ENCODE measurements around the gene BMP8B. TPM values are rescaled to one million over a fixed set of nuclear protein-coding genes. Genes with fewer than 3 reads are reported as not detected.
"Not testable (repeated sequence)": the region's sequence is repeated elsewhere in the genome, so short reads cannot be mapped to it uniquely, and the experiment has no call there.

Gene BMP8B
- polyA plus RNA-seq, 1 of the 3 experiments (the other 2 are of a cell fraction) = 0.07 TPM

DNA sequence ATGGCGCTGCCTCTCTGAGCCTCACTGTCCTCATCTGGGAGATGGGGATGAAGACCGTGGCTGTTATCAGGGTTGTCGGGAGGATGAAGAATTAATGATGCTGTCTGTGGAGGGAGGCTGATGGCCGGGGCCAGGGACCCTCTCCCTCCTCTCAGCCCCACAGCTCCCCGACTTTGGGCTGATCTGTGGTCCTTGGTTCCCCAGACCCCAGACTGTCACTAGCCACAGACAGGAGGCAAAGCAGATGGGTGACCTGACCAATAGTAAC lies 1.6 kb downstream of the BMP8B start:
- DNase-seq; H3K4me3 ChIP-seq (ENCODE audit: low read depth in 2 of 2, low read length in 1 of 2); H3K79me2 ChIP-seq (ENCODE audit: insufficient read depth); H3K4me1 ChIP-seq (ENCODE audit: control insufficient read depth in 1 of 2, insufficient read depth in 2 of 2, low read depth in 1 of 2, low read length in 1 of 2); H3F3A ChIP-seq (replicated peaks; ENCODE audit: insufficient read depth); H3K9me2 ChIP-seq; H3K36me3 ChIP-seq (replicated peaks in 1 of 2; ENCODE audit: control insufficient read depth in 1 of 2, insufficient read depth in 2 of 2, low read length in 1 of 2); POLR2A ChIA-PET; H2AFZ ChIP-seq (ENCODE audit: low read depth); H3K27ac ChIP-seq (ENCODE audit: low read depth in 2 of 2, low read length in 1 of 2); H4K20me1 ChIP-seq (ENCODE audit: insufficient read depth); H3K9me3 ChIP-seq; H3K9ac ChIP-seq; H3K4me2 ChIP-seq: not testable (repeated sequence)
- peaks cover 20% of the 10 kb centered on the region for H3K27me3 ChIP-seq (ENCODE audit: insufficient read depth)
- 67% methylated on average over 1 of the region's 5 CpGs for WGBS (ENCODE audit: low lambda C conversion rate)
- CTCF ChIA-PET = interaction anchor here (0.6 kb wide), 1 partner anchor 67 kb away, joined by 3 read pairs; no protein-coding TSS in a partner anchor

DNA sequence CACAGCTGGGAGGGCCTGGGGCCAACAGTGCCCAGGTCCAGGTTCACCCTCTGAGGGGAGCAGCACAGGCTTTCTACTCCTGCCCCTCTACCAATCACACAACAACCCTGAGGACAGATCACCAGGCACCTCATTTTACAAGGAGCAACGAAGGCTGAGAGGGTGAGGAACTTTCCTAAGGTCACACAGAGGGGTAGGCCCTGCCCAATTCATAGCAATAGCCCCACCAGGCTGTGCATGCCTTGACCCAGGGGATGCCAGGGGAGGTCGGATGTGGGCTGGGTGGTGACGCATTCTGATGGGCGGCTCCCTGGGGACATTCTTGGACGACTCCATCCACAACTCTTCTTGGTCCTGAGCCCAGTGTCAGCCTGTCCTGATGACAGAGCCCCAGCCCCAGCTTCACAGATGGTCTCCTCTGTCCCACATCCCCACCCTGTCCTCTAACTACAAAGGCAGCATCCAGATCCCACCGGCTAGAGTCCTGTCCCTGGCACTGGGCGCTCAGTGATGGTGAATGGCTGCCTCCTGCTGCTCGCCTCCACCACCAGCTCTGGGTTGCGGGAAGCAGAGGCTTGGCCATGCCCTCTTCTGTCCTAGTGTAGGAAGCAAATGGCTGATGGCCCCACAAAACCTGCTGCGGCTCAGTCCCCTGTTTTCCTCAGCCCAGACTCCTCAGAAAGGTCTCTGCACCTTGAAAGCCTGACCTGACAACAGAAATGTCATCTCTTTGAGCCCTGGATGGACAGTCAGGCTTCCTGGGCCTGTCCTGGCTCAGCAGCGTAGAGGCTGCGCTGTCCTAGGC lies 2.2 kb downstream of the BMP8B start:
- H3K9me3 ChIP-seq; H3K4me2 ChIP-seq; H3K4me3 ChIP-seq (ENCODE audit: low read depth in 2 of 2, low read length in 1 of 2); H3K79me2 ChIP-seq (ENCODE audit: insufficient read depth); POLR2A ChIA-PET; H3K27ac ChIP-seq (ENCODE audit: low read depth in 2 of 2, low read length in 1 of 2); H3F3A ChIP-seq (replicated peaks; ENCODE audit: insufficient read depth); H3K4me1 ChIP-seq (ENCODE audit: control insufficient read depth in 1 of 2, insufficient read depth in 2 of 2, low read depth in 1 of 2, low read length in 1 of 2); H4K20me1 ChIP-seq (ENCODE audit: insufficient read depth); H3K9ac ChIP-seq; H2AFZ ChIP-seq (ENCODE audit: low read depth); DNase-seq; H3K9me2 ChIP-seq; H3K36me3 ChIP-seq (replicated peaks in 1 of 2; ENCODE audit: control insufficient read depth in 1 of 2, insufficient read depth in 2 of 2, low read length in 1 of 2): not testable (repeated sequence)
- peaks cover 20% of the 10 kb centered on the region for H3K27me3 ChIP-seq (ENCODE audit: insufficient read depth)
- WGBS (ENCODE audit: low lambda C conversion rate) = 81% methylated on average over 3 of the region's 12 CpGs
- CTCF ChIA-PET = interaction anchor here (0.6 kb wide), 1 partner anchor 66 kb away, joined by 3 read pairs; no protein-coding TSS in a partner anchor

DNA sequence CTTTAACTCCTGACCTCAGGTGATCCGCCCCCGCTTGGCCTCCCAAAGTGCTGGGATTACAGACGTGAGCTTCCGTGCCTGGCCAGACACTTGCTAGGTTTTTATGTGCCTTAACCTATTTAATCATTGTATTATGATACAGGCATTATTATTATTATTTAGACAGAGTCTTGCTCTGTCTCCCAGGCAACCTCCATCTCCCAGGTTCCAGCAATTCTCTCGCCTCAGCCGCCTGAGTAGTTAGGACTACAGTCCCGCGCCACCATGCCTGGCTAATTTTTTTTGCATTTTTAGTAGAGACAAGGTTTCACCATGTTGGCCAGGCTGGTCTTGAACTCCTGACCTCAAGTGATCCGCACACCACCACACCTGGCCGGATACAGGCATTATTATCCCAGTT lies 6.0 kb downstream of the BMP8B start:
- H4K20me1 ChIP-seq (ENCODE audit: insufficient read depth); H3K79me2 ChIP-seq (ENCODE audit: insufficient read depth); DNase-seq; H3K9me3 ChIP-seq; H3F3A ChIP-seq (replicated peaks; ENCODE audit: insufficient read depth); H3K9ac ChIP-seq; H3K27ac ChIP-seq (ENCODE audit: low read depth in 2 of 2, low read length in 1 of 2); H3K4me3 ChIP-seq (ENCODE audit: low read depth in 2 of 2, low read length in 1 of 2); H3K4me2 ChIP-seq; H3K36me3 ChIP-seq (replicated peaks in 1 of 2; ENCODE audit: control insufficient read depth in 1 of 2, insufficient read depth in 2 of 2, low read length in 1 of 2); H3K9me2 ChIP-seq; H3K4me1 ChIP-seq (ENCODE audit: control insufficient read depth in 1 of 2, insufficient read depth in 2 of 2, low read depth in 1 of 2, low read length in 1 of 2); H2AFZ ChIP-seq (ENCODE audit: low read depth); POLR2A ChIA-PET: not testable (repeated sequence)
- H3K27me3 ChIP-seq (ENCODE audit: insufficient read depth) = peaks cover 15% of the 10 kb centered on the region
- WGBS (ENCODE audit: low lambda C conversion rate) = 89% methylated on average over 10 of the region's 10 CpGs
- CTCF ChIA-PET = interaction anchor here (1.5 to 1.6 kb wide), 2 partner anchors 16 to 176 kb away, joined by 3 read pairs; no protein-coding TSS in a partner anchor

DNA sequence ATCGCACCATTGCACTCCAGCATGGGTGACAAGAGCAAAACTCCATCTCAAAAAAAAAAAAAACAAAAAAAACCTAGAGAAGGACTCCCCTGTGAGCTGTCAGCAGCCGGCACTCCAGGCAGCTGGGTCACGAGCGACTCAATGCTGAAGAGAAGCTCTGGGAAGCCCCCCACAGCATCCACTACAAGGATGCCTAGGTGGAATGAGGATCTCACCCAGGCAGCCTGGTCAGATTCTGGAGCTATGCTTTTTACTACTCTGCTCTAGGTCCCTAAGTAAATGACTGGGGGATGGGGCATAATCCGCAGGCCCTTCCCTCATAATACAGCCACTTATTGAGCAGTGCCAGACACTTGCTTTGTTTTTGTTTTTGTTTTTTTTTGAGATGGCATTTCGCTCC lies 6.6 kb downstream of the BMP8B start:
- Histone ChIP-seq H3K79me2 (ENCODE audit: insufficient read depth) (no peaks in the 10 kb centered on the region), H3K4me3 (ENCODE audit: low read depth in 2 of 2, low read length in 1 of 2) (no peak overlapping the region), H3K4me1 (ENCODE audit: control insufficient read depth in 1 of 2, insufficient read depth in 2 of 2, low read depth in 1 of 2, low read length in 1 of 2) (no peaks in the 10 kb centered on the region; a peak in 1 of 4 replicates), H3K9me3 (no peaks in the 10 kb centered on the region), H4K20me1 (ENCODE audit: insufficient read depth) (no peaks in the 10 kb centered on the region), H3K27me3 (ENCODE audit: insufficient read depth) (peaks cover 12% of the 10 kb centered on the region; the same call in 1 of the 2 replicates), H3K36me3 (replicated peaks in 1 of 2; ENCODE audit: control insufficient read depth in 1 of 2, insufficient read depth in 2 of 2, low read length in 1 of 2) (no peaks in the 10 kb centered on the region), H3K9ac (no peak overlapping the region), H3F3A (replicated peaks; ENCODE audit: insufficient read depth) (no peaks in the 10 kb centered on the region), H3K4me2 (no peak overlapping the region), H3K27ac (ENCODE audit: low read depth in 2 of 2, low read length in 1 of 2) (no peak overlapping the region), H3K9me2 (no peaks in the 10 kb centered on the region), H2AFZ (ENCODE audit: low read depth) (no peak overlapping the region)
- no peak for TF ChIP-seq MXI1 (IDR thresholded peaks at IDR 0.05; ENCODE audit: low read depth, low read length)
- TF ChIP-seq EP300 (IDR thresholded peaks at IDR 0.05; ENCODE audit: borderline replicate concordance in 1 of 2, low read depth in 1 of 2, low read length in 1 of 2) = no peak
- TF ChIP-seq TAF1 (IDR thresholded peaks at IDR 0.05; ENCODE audit: borderline replicate concordance, low read depth, low read length) = no peak
- TF ChIP-seq GATA2 (CRISPR knock-in tag; IDR thresholded peaks at IDR 0.05) = no peak
- TF ChIP-seq, protein P1, sequence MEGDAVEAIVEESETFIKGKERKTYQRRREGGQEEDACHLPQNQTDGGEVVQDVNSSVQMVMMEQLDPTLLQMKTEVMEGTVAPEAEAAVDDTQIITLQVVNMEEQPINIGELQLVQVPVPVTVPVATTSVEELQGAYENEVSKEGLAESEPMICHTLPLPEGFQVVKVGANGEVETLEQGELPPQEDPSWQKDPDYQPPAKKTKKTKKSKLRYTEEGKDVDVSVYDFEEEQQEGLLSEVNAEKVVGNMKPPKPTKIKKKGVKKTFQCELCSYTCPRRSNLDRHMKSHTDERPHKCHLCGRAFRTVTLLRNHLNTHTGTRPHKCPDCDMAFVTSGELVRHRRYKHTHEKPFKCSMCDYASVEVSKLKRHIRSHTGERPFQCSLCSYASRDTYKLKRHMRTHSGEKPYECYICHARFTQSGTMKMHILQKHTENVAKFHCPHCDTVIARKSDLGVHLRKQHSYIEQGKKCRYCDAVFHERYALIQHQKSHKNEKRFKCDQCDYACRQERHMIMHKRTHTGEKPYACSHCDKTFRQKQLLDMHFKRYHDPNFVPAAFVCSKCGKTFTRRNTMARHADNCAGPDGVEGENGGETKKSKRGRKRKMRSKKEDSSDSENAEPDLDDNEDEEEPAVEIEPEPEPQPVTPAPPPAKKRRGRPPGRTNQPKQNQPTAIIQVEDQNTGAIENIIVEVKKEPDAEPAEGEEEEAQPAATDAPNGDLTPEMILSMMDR (IDR thresholded peaks at IDR 0.05) = no peak
- TF ChIP-seq MEF2A (IDR thresholded peaks at IDR 0.05; ENCODE audit: borderline replicate concordance, low read depth) = no peak
- TF ChIP-seq, protein P2, sequence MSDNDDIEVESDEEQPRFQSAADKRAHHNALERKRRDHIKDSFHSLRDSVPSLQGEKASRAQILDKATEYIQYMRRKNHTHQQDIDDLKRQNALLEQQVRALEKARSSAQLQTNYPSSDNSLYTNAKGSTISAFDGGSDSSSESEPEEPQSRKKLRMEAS (IDR thresholded peaks at IDR 0.05; ENCODE audit: low read depth) = no peak
- TF ChIP-seq RXRA (IDR thresholded peaks at IDR 0.05; ENCODE audit: borderline replicate concordance, low read depth) = no peak
- TF ChIP-seq, protein P3, sequence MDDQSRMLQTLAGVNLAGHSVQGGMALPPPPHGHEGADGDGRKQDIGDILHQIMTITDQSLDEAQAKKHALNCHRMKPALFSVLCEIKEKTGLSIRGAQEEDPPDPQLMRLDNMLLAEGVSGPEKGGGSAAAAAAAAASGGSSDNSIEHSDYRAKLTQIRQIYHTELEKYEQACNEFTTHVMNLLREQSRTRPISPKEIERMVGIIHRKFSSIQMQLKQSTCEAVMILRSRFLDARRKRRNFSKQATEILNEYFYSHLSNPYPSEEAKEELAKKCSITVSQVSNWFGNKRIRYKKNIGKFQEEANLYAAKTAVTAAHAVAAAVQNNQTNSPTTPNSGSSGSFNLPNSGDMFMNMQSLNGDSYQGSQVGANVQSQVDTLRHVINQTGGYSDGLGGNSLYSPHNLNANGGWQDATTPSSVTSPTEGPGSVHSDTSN (IDR thresholded peaks at IDR 0.05) = no peak
- WGBS (ENCODE audit: low lambda C conversion rate) = 77% methylated on average over 6 of the region's 6 CpGs
- ChIA-PET POLR2A (no interaction called here), CTCF (interaction anchor here (1.5 to 1.6 kb wide), 2 partner anchors 17 to 176 kb away, joined by 3 read pairs; no protein-coding TSS in a partner anchor)
- no peak for DNase-seq
